Esophagus muscularis mucosa (tissue), 4 donors: ENCODE measurements around the gene MMP12.

ENCODE experiments used
- EP300 ChIP-seq: sonication (generic); formaldehyde crosslinking; IDR thresholded peaks from one replicate; pipeline ENCODE4 v1.6.1; 2017; ENCODE audit warnings: antibody characterized with exemption
- POLR2A ChIP-seq: fragments of 450-650 bp; IDR thresholded peaks from one replicate; pipeline ENCODE4 v1.6.1; 2017; ENCODE audit warnings: antibody characterized with exemption, moderate library complexity, mild to moderate bottlenecking, low read depth
- POLR2AphosphoS5 ChIP-seq, 2 donors: sonication (generic); formaldehyde crosslinking; IDR thresholded peaks; one replicate each; pipeline ENCODE4 v1.6.1; 2017; ENCODE audit warnings: antibody characterized with exemption in 2 of 2
- TF ChIP-seq, protein P1 (sequence below), 3 experiments: fragments of 200-600 bp in 2 of 3; fragments of 450-650 bp in 1 of 3; sonication (generic) in 2 of 3; IDR thresholded peaks; one replicate each; pipeline ENCODE4 v1.5.1; 2017 to 2019; ENCODE audit warnings: antibody characterized with exemption in 3 of 3, mild to moderate bottlenecking in 2 of 3, moderate library complexity in 1 of 3

DNA sequence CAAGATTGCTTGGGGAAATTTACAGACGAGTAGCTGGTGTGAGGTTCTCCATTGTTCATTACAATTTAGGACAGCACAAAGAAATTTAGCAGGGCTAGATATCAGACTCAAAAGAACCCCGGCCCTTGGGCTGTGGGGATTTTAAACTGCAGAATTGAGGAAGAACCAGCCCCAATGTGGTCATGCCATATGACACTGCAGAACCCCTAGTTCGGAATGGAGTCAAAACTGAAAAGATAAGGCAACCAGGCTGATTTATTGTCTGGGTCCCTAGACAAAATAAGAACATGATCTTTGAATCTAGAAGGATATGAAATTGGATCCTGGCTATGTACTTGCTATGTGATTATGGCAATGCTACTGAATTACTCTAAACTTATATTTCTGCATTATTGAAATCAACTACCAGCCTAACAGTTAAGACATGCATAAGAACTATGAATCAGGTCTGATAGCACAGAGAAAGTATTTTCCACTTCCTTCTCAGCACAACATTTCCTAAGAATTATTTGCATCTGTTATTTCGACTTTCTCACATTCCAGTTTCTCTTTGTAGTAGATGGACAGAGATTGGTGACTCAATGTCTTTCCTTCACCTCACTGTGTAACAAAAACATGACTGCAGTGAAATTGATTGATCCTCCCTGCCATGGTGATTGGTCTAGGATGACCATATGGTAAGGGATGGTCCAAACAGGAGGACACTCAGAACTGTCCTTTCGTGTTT is 44.6 kb downstream of the MMP12 start:
- TF ChIP-seq, protein P1, sequence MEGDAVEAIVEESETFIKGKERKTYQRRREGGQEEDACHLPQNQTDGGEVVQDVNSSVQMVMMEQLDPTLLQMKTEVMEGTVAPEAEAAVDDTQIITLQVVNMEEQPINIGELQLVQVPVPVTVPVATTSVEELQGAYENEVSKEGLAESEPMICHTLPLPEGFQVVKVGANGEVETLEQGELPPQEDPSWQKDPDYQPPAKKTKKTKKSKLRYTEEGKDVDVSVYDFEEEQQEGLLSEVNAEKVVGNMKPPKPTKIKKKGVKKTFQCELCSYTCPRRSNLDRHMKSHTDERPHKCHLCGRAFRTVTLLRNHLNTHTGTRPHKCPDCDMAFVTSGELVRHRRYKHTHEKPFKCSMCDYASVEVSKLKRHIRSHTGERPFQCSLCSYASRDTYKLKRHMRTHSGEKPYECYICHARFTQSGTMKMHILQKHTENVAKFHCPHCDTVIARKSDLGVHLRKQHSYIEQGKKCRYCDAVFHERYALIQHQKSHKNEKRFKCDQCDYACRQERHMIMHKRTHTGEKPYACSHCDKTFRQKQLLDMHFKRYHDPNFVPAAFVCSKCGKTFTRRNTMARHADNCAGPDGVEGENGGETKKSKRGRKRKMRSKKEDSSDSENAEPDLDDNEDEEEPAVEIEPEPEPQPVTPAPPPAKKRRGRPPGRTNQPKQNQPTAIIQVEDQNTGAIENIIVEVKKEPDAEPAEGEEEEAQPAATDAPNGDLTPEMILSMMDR (IDR thresholded peaks at IDR 0.05) = no peak
- TF ChIP-seq POLR2AphosphoS5 (IDR thresholded peaks at IDR 0.05) (no peak), POLR2A (no peak), EP300 (no peak)
